Esophagus muscularis mucosa (tissue), 4 donors: ENCODE results near the gene FGF11.

ENCODE experiments used
- EP300 ChIP-seq: sonication (generic); formaldehyde crosslinking; IDR thresholded peaks from one replicate; pipeline ENCODE4 v1.6.1; 2017; ENCODE audit warnings: antibody characterized with exemption
- POLR2A ChIP-seq: fragments of 450-650 bp; IDR thresholded peaks from one replicate; pipeline ENCODE4 v1.6.1; 2017; ENCODE audit warnings: antibody characterized with exemption, moderate library complexity, mild to moderate bottlenecking, low read depth
- TF ChIP-seq, protein P1 (sequence below), 3 experiments: fragments of 200-600 bp in 2 of 3; fragments of 450-650 bp in 1 of 3; sonication (generic) in 2 of 3; IDR thresholded peaks; one replicate each; pipeline ENCODE4 v1.5.1; 2017 to 2019; ENCODE audit warnings: antibody characterized with exemption in 3 of 3, mild to moderate bottlenecking in 2 of 3, moderate library complexity in 1 of 3

GRCh38 chr17:7407485-7408251, 31.6 kb upstream of the FGF11 start, which contains the start of gene NLGN2:
- TF ChIP-seq, protein P1, sequence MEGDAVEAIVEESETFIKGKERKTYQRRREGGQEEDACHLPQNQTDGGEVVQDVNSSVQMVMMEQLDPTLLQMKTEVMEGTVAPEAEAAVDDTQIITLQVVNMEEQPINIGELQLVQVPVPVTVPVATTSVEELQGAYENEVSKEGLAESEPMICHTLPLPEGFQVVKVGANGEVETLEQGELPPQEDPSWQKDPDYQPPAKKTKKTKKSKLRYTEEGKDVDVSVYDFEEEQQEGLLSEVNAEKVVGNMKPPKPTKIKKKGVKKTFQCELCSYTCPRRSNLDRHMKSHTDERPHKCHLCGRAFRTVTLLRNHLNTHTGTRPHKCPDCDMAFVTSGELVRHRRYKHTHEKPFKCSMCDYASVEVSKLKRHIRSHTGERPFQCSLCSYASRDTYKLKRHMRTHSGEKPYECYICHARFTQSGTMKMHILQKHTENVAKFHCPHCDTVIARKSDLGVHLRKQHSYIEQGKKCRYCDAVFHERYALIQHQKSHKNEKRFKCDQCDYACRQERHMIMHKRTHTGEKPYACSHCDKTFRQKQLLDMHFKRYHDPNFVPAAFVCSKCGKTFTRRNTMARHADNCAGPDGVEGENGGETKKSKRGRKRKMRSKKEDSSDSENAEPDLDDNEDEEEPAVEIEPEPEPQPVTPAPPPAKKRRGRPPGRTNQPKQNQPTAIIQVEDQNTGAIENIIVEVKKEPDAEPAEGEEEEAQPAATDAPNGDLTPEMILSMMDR (IDR thresholded peaks at IDR 0.05), result no peak
- TF ChIP-seq POLR2A (no peak), EP300 (no peak)
